K562 (cell line): ENCODE measurements around the gene GNL3. TPM values are rescaled to one million over a fixed set of nuclear protein-coding genes. Genes with fewer than 3 reads are reported as not detected.

Source experiments
- BACH1 ChIP-seq: fragments of 200-800 bp; sonication (Bioruptor generic); IDR thresholded peaks from 2 replicates; pipeline ENCODE4 v1.6.1; 2016; ENCODE audit warnings: missing genetic modification characterization, missing compliant biosample characterization
- BHLHE40 ChIP-seq: IDR thresholded peaks from 2 replicates; pipeline ENCODE4 v1.6.1; 2011; ENCODE audit warnings: low read length, improper control_type of control experiment
- BRD4 ChIP-seq: fragments of 200-600 bp; sonication (generic); IDR thresholded peaks from 2 replicates; pipeline ENCODE4 v1.6.1; 2017; ENCODE audit warnings: inconsistent platforms
- C11orf30 ChIP-seq: fragments of 450-650 bp; IDR thresholded peaks from 2 replicates; pipeline ENCODE4 v1.6.1; 2016; ENCODE audit warnings: low read depth, mild to moderate bottlenecking
- DPF2 ChIP-seq: fragments of 450-650 bp; IDR thresholded peaks from 2 replicates; pipeline ENCODE4 v1.6.1; 2016
- FOSL1 ChIP-seq: fragments of 200-800 bp; sonication (Bioruptor generic); conservative IDR thresholded peaks from 2 replicates; pipeline ENCODE4 v1.6.1; 2016; ENCODE audit warnings: missing genetic modification characterization, missing compliant biosample characterization
- FUS ChIP-seq: fragments of 200-400 bp; formaldehyde crosslinking; optimal IDR thresholded peaks from 2 replicates; pipeline ENCODE3; 2017; ENCODE audit warnings: low read depth, low read length
- MEIS2 ChIP-seq: fragments of 450-650 bp; IDR thresholded peaks from 2 replicates; pipeline ENCODE4 v1.6.1; 2014; ENCODE audit warnings: mild to moderate bottlenecking; ENCODE audit not compliant: partially characterized antibody
- NCOA1 ChIP-seq: fragments of 450-650 bp; IDR thresholded peaks from 2 replicates; pipeline ENCODE4 v1.6.1; 2016; ENCODE audit warnings: low read depth
- PURB ChIP-seq: sonication (generic); formaldehyde crosslinking; IDR thresholded peaks from 2 replicates; pipeline ENCODE4 v1.9.0; 2021; ENCODE audit warnings: low read depth, mild to moderate bottlenecking, missing genetic modification reagents
- RNF2 ChIP-seq: sonication (generic); IDR thresholded peaks from 2 replicates; pipeline ENCODE4 v1.6.1; 2016
- SOX6 ChIP-seq: fragments of 450-650 bp; IDR thresholded peaks from 2 replicates; pipeline ENCODE4 v1.6.1; 2014; ENCODE audit warnings: mild to moderate bottlenecking
- STAG1 ChIP-seq: sonication (generic); formaldehyde crosslinking; IDR thresholded peaks from 2 replicates; pipeline ENCODE4 v1.5.0; 2020; ENCODE audit warnings: missing genetic modification reagents, borderline replicate concordance
- ZBED1 ChIP-seq: IDR thresholded peaks from 2 replicates; pipeline ENCODE4 v1.6.1; 2014
- ZKSCAN3 ChIP-seq: fragments of 250-450 bp; sonication (Bioruptor Pico); IDR thresholded peaks from 2 replicates; pipeline ENCODE4 v1.4.0; 2020
- ZKSCAN8 ChIP-seq: fragments of 200-800 bp; sonication (Bioruptor generic); IDR thresholded peaks from 2 replicates; pipeline ENCODE4 v1.6.1; 2016; ENCODE audit warnings: missing genetic modification characterization, missing compliant biosample characterization
- ZNF311 ChIP-seq: fragments of 250-450 bp; sonication (Bioruptor Pico); IDR thresholded peaks from 2 replicates; pipeline ENCODE4 v1.4.0; 2020; ENCODE audit warnings: mild to moderate bottlenecking, moderate library complexity
- ZNF639 ChIP-seq, 2 experiments: fragments of 200-800 bp in 1 of 2; sonication (Bioruptor generic) in 1 of 2; sonication (generic) in 1 of 2; formaldehyde crosslinking in 1 of 2; IDR thresholded peaks in 1 of 2; conservative IDR thresholded peaks in 1 of 2; 2 replicates each; pipeline versions ENCODE4 v1.5.0 to v1.6.1; 2016 to 2020; ENCODE audit warnings: missing compliant biosample characterization in 1 of 2, missing genetic modification characterization in 1 of 2, missing genetic modification reagents in 1 of 2
- ZNF766 ChIP-seq: fragments of 200-800 bp; sonication (Bioruptor generic); conservative IDR thresholded peaks from 2 replicates; pipeline ENCODE4 v1.6.1; 2016; ENCODE audit warnings: missing genetic modification characterization, missing compliant biosample characterization
- polyA plus RNA-seq, 8 experiments: library from polyadenylated mRNA; depleted of rRNA in 4 of 8; stranded (reverse) in 5 of 8; unstranded in 3 of 8; fragments of >200 nt; fragmentation: Nextera tagmentation in 2 of 8; fragmentation: Illumina TruSeq in 1 of 8; extraction: Ambion mirVana in 2 of 8; extraction: Trizol in 1 of 8; gene quantifications; 2 replicates each; pipeline versions ENCODE4 v1.2.1 to v1.2.3, GENCODE V29; 2011 to 2014; ENCODE audit warnings: inconsistent platforms in 1 of 8, missing spikeins in 1 of 8
- total RNA-seq, 7 experiments: library from RNA; depleted of rRNA in 6 of 7; stranded (reverse); fragments of >200 nt in 6 of 7; fragmentation: Illumina TruSeq in 2 of 7; extraction: Trizol in 2 of 7; gene quantifications; 2 replicates each; pipeline versions ENCODE4 v1.2.1 to v1.2.3, GENCODE V29; 2011 to 2021; ENCODE audit warnings: low replicate concordance in 1 of 7
- TF ChIP-seq, protein P1 (sequence below): fragments of 450-650 bp; IDR thresholded peaks from 2 replicates; pipeline ENCODE4 v1.7.1; 2018; ENCODE audit warnings: mild to moderate bottlenecking, low read depth; ENCODE audit not compliant: partially characterized antibody
- TF ChIP-seq, protein P2 (sequence below): fragments of 450-650 bp; IDR thresholded peaks from 2 replicates; pipeline ENCODE4 v1.6.1; 2017; ENCODE audit warnings: mild to moderate bottlenecking, moderate library complexity

The GNL3 gene
- total and polyA plus RNA-seq, 9 of the 15 experiments (the other 6 are each of a cell fraction or from before 2014, with no cell fraction given): 132 to 313 (median 220) TPM

DNA sequence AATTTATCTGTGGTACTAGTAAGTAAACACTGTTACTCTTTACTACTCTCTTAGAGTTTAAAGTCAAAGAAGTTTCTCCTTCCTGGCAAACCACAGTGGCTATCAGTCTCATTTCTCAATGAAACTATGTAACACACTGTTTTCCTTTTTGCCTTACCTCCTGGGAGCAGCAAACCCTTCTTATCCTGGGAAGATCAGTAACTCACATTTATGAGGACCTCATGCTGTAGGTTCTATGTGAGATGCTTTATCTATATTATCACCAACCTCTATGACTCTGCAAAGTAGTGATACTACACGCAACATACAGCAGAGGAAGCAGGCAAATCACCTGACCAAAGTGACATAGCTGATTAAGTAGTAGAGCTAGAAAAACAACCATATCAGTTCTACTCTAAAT lies 35.4 kb upstream of the GNL3 start (continued):
- TF ChIP-seq, protein P1, sequence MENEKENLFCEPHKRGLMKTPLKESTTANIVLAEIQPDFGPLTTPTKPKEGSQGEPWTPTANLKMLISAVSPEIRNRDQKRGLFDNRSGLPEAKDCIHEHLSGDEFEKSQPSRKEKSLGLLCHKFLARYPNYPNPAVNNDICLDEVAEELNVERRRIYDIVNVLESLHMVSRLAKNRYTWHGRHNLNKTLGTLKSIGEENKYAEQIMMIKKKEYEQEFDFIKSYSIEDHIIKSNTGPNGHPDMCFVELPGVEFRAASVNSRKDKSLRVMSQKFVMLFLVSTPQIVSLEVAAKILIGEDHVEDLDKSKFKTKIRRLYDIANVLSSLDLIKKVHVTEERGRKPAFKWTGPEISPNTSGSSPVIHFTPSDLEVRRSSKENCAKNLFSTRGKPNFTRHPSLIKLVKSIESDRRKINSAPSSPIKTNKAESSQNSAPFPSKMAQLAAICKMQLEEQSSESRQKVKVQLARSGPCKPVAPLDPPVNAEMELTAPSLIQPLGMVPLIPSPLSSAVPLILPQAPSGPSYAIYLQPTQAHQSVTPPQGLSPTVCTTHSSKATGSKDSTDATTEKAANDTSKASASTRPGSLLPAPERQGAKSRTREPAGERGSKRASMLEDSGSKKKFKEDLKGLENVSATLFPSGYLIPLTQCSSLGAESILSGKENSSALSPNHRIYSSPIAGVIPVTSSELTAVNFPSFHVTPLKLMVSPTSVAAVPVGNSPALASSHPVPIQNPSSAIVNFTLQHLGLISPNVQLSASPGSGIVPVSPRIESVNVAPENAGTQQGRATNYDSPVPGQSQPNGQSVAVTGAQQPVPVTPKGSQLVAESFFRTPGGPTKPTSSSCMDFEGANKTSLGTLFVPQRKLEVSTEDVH: no peak
- peak; percentile 71 for TF ChIP-seq DPF2
- TF ChIP-seq ZNF639 (CRISPR knock-in tag; conservative IDR thresholded peaks at IDR 0.05 in 1 of 2, IDR thresholded peaks at IDR 0.05 in 1 of 2): 0 out of 4 replicates have a peak, but pooled peaks of 1 of the 2 experiments have one; percentile 47
- TF ChIP-seq FUS: no peak
- no peak for TF ChIP-seq ZNF311
- TF ChIP-seq SOX6: peak; percentile 65; the same call in 1 of the 2 replicates
- TF ChIP-seq C11orf30: peak; percentile 26; the same call in 1 of the 2 replicates
- TF ChIP-seq FOSL1: 0 out of 2 replicates have a peak, but pooled peaks have one; percentile 42
- no peak for TF ChIP-seq BACH1 (tag)
- TF ChIP-seq, protein P2, sequence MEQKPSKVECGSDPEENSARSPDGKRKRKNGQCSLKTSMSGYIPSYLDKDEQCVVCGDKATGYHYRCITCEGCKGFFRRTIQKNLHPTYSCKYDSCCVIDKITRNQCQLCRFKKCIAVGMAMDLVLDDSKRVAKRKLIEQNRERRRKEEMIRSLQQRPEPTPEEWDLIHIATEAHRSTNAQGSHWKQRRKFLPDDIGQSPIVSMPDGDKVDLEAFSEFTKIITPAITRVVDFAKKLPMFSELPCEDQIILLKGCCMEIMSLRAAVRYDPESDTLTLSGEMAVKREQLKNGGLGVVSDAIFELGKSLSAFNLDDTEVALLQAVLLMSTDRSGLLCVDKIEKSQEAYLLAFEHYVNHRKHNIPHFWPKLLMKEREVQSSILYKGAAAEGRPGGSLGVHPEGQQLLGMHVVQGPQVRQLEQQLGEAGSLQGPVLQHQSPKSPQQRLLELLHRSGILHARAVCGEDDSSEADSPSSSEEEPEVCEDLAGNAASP: no peak
- peak; percentile 19 for TF ChIP-seq MEIS2
- no peak for TF ChIP-seq ZKSCAN8 (CRISPR knock-in tag)
- 0 out of 2 replicates have a peak, but pooled peaks have one; percentile 56 for TF ChIP-seq ZNF766 (CRISPR knock-in tag)
- TF ChIP-seq PURB (CRISPR knock-in tag): no peak
- TF ChIP-seq BRD4: no peak
- TF ChIP-seq STAG1 (CRISPR knock-in tag): no peak
- no peak for TF ChIP-seq ZBED1
- peak; percentile 35; the same call in 1 of the 2 replicates for TF ChIP-seq BHLHE40
- TF ChIP-seq RNF2: no peak
- TF ChIP-seq ZKSCAN3 (CRISPR knock-in tag): no peak
- TF ChIP-seq NCOA1: no peak
